Caco-2 (cell line): ENCODE data around the gene MPPED1. TPM values are rescaled to one million over a fixed set of nuclear protein-coding genes. Genes with fewer than 3 reads are reported as not detected.

Experiments
- BruUV-seq: library from RNA; stranded (reverse); fragments of 400-500 nt; replicated peaks from 2 replicates; lab custom pipeline; 2021; lab: Mats Ljungman, UMichigan
- CTCF ChIA-PET: fragments of 300-600 bp; sonication (Branson Sonifier 250); formaldehyde crosslinking; loops from one replicate; lab custom pipeline; 2022; ENCODE audit warnings: antibody characterized with exemption; lab: Charles Lee
- POLR2A ChIA-PET: fragments of 300-600 bp; sonication (Branson Sonifier 250); formaldehyde crosslinking; loops from one replicate; lab custom pipeline; 2022; ENCODE audit warnings: antibody characterized with exemption; lab: Charles Lee
- DNase-seq, 2 experiments: peaks; one replicate each; pipeline versions ENCODE4 v3.0.0 to v3.0.0-alpha.2; 2020 to 2022
- H3K27me3 ChIP-seq: replicated peaks from 2 replicates; pipeline ENCODE4 v1.6.0; 2011; ENCODE audit warnings: low read length; ENCODE audit not compliant: control insufficient read depth, insufficient read depth
- H3K36me3 ChIP-seq: 2 replicates; pipeline ENCODE4 v1.5.1; 2011; ENCODE audit warnings: low read length; ENCODE audit not compliant: control insufficient read depth, insufficient read depth
- H3K4me1 ChIP-seq: fragments of 250-450 bp; sonication (Bioruptor Pico); 2 replicates; pipeline ENCODE4 v1.5.1; 2020; ENCODE audit warnings: mild to moderate bottlenecking
- H3K4me3 ChIP-seq: 2 replicates; pipeline ENCODE4 v1.5.1; 2011; ENCODE audit warnings: low read depth, mild to moderate bottlenecking, control low read depth, low read length
- H3K9me3 ChIP-seq: fragments of 250-450 bp; sonication (Bioruptor Pico); 2 replicates; pipeline ENCODE4 v1.5.1; 2020; ENCODE audit warnings: mild to moderate bottlenecking, moderate library complexity
- H3K27ac Mint-ChIP-seq: one replicate; pipeline ENCODE4 v1.8.0; 2022; ENCODE audit warnings: mixed read lengths; ENCODE audit not compliant: unreplicated experiment
- H3K27me3 Mint-ChIP-seq: one replicate; pipeline ENCODE4 v1.8.0; 2022; ENCODE audit warnings: mixed read lengths; ENCODE audit not compliant: insufficient read depth, unreplicated experiment
- H3K36me3 Mint-ChIP-seq: one replicate; pipeline ENCODE4 v1.8.0; 2022; ENCODE audit warnings: mild to moderate bottlenecking, mixed read lengths; ENCODE audit not compliant: insufficient read depth, unreplicated experiment
- H3K4me1 Mint-ChIP-seq: one replicate; pipeline ENCODE4 v1.8.0; 2022; ENCODE audit warnings: low read depth, mixed read lengths; ENCODE audit not compliant: unreplicated experiment
- H3K4me3 Mint-ChIP-seq: one replicate; pipeline ENCODE4 v1.8.0; 2022; ENCODE audit warnings: mild to moderate bottlenecking, moderate library complexity, mixed read lengths; ENCODE audit not compliant: unreplicated experiment
- H3K9me3 Mint-ChIP-seq: one replicate; pipeline ENCODE4 v1.8.0; 2022; ENCODE audit warnings: mixed read lengths; ENCODE audit not compliant: unreplicated experiment
- intact Hi-C: fragments of 100-400 bp; cut with micrococcal nuclease; formaldehyde crosslinking; loops from one replicate; pipeline ENCODE4 v1.10.0; 2022; ENCODE audit not compliant: unreplicated experiment
- total RNA-seq: library from RNA; stranded (reverse); gene quantifications from 2 replicates; pipeline ENCODE4 v1.2.3, GENCODE V29; 2022
- TF ChIP-seq, protein P1 (sequence below), 2 experiments: fragments of 200-600 bp in 1 of 2; IDR thresholded peaks; 1 replicate in 1 of 2; 2 replicates in 1 of 2; pipeline versions ENCODE4 v1.5.1 to v1.8.0; 2011 to 2022; ENCODE audit warnings: antibody characterized with exemption in 1 of 2, control low read depth in 1 of 2, inconsistent platforms in 1 of 2, low read depth in 1 of 2, low read length in 1 of 2, mild to moderate bottlenecking in 1 of 2, moderate library complexity in 1 of 2; ENCODE audit not compliant: insufficient read depth in 1 of 2, severe bottlenecking in 1 of 2, unreplicated experiment in 1 of 2

Gene MPPED1
- total RNA-seq, 1 experiment from 2014 or later: not detected

GRCh38 chr22:43415681-43416080 is 3.9 kb downstream of the MPPED1 start:
- ChIA-PET CTCF (no interaction called here), POLR2A (no interaction called here)
- TF ChIP-seq, protein P1, sequence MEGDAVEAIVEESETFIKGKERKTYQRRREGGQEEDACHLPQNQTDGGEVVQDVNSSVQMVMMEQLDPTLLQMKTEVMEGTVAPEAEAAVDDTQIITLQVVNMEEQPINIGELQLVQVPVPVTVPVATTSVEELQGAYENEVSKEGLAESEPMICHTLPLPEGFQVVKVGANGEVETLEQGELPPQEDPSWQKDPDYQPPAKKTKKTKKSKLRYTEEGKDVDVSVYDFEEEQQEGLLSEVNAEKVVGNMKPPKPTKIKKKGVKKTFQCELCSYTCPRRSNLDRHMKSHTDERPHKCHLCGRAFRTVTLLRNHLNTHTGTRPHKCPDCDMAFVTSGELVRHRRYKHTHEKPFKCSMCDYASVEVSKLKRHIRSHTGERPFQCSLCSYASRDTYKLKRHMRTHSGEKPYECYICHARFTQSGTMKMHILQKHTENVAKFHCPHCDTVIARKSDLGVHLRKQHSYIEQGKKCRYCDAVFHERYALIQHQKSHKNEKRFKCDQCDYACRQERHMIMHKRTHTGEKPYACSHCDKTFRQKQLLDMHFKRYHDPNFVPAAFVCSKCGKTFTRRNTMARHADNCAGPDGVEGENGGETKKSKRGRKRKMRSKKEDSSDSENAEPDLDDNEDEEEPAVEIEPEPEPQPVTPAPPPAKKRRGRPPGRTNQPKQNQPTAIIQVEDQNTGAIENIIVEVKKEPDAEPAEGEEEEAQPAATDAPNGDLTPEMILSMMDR (IDR thresholded peaks at IDR 0.05; ENCODE audit: insufficient read depth in 1 of 2, low read depth in 1 of 2, low read length in 1 of 2, severe bottlenecking in 1 of 2, unreplicated experiment in 1 of 2): no peak
- DNase-seq: no peak
- intact Hi-C loops: no loop called here
- Mint-ChIP-seq H3K27ac (no peak overlapping the region), H3K27me3 (peaks cover 46% of the 10 kb centered on the region), H3K4me3 (no peak overlapping the region), H3K9me3 (no peaks in the 10 kb centered on the region), H3K4me1 (no peaks in the 10 kb centered on the region), H3K36me3 (no peaks in the 10 kb centered on the region)
- no peaks in the 10 kb centered on the region for H3K9me3 ChIP-seq
- no TSS peak for BruUV-seq
- no peaks in the 10 kb centered on the region for H3K4me1 ChIP-seq
- H3K36me3 ChIP-seq: no peaks in the 10 kb centered on the region
- H3K27me3 ChIP-seq: peaks cover 4% of the 10 kb centered on the region; the same call in 1 of the 2 replicates
- H3K4me3 ChIP-seq: no peak overlapping the region

DNA sequence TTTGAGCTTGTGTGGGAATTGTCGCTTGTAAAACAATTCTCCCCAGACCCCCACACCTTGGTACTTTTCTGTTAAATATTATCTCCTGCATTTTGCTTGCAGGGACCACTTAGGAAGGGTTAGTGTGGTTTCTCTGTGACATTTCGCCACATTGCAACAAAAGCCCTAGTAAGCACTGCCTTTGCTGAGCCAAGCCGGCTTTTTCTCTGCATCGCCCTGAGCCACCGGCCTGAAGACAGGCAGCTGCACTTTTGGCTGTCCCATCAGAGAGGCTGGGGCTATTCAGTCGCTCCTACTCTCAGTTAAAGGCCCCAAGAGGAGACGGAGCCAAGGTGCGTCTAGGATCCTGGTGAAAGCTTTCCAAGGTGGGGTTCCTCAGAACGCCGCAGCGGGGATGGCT is 5.7 kb downstream of the MPPED1 start:
- no peak for DNase-seq
- Mint-ChIP-seq H3K36me3 (no peaks in the 10 kb centered on the region), H3K4me3 (no peak overlapping the region), H3K27me3 (peaks cover 52% of the 10 kb centered on the region), H3K9me3 (no peaks in the 10 kb centered on the region), H3K4me1 (no peaks in the 10 kb centered on the region), H3K27ac (no peak overlapping the region)
- POLR2A ChIA-PET: interaction anchor here (0.7 kb wide), 1 partner anchor 120 kb away, joined by 3 read pairs; no protein-coding TSS in a partner anchor
- TF ChIP-seq, protein P1 (IDR thresholded peaks at IDR 0.05; ENCODE audit: insufficient read depth in 1 of 2, low read depth in 1 of 2, low read length in 1 of 2, severe bottlenecking in 1 of 2, unreplicated experiment in 1 of 2): no peak
- no peaks in the 10 kb centered on the region for H3K9me3 ChIP-seq
- no peak overlapping the region for H3K4me3 ChIP-seq
- BruUV-seq: no TSS peak
- no peaks in the 10 kb centered on the region for H3K4me1 ChIP-seq
- H3K27me3 ChIP-seq: peaks cover 4% of the 10 kb centered on the region; the same call in 1 of the 2 replicates
- H3K36me3 ChIP-seq: no peaks in the 10 kb centered on the region
- CTCF ChIA-PET: no interaction called here
- intact Hi-C loops: no loop called here

DNA sequence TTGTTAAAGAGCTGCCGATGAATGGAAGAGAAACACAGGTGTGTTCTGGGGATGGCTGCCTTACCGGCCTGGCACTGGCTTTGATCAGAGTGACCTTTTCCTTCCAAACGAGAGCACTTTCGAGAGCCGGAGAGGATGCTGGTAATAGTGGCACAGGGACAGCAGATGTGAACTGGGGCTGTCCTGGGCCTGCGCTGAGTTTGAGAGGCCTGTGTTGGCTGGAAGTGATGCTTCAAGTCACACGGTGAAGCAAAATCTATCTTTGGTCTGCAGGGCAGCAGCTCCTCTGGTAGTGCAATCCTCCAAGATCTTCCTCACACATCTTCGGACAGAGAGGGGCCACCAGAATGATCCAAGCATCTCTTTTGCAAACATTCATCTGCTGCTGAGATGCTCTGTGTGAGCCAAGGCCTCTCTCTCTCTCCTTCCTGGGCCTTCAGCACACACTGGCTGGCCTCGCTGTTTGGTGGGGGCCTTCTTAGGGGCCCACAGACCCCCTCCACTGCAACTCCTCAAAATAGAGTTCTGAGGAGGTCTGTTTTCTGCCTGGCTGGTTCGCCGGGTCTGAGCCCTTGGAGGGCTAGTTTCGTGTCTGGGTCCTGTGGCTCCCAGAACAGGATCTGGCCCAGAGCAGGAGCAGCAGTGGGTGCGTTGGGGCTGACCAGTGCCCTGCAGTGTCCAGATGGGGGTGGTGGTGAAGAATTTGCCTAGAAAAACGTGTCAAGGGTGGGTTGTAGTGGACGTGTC is 6.4 kb downstream of the MPPED1 start:
- BruUV-seq: no TSS peak
- no peaks in the 10 kb centered on the region for H3K36me3 ChIP-seq

More for the DNA sequence above, 6.4 kb downstream of the MPPED1 start:
- no peaks in the 10 kb centered on the region for H3K4me1 Mint-ChIP-seq
- CTCF ChIA-PET: no interaction called here
- TF ChIP-seq, protein P1 (IDR thresholded peaks at IDR 0.05; ENCODE audit: insufficient read depth in 1 of 2, low read depth in 1 of 2, low read length in 1 of 2, severe bottlenecking in 1 of 2, unreplicated experiment in 1 of 2): no peak
- Histone ChIP-seq H3K4me1 (no peaks in the 10 kb centered on the region), H3K27me3 (peaks cover 4% of the 10 kb centered on the region; the same call in 1 of the 2 replicates), H3K4me3 (no peak overlapping the region), H3K9me3 (no peaks in the 10 kb centered on the region)
- H3K4me3 Mint-ChIP-seq: no peak overlapping the region
- POLR2A ChIA-PET: no interaction called here
- intact Hi-C loops: no loop called here
- H3K27ac Mint-ChIP-seq: no peak overlapping the region
- no peak for DNase-seq
- H3K27me3 Mint-ChIP-seq: peaks cover 49% of the 10 kb centered on the region
- no peaks in the 10 kb centered on the region for H3K9me3 Mint-ChIP-seq
- no peaks in the 10 kb centered on the region for H3K36me3 Mint-ChIP-seq
